ENCODE measurements around the gene CAV3.

Gene CAV3

DNA sequence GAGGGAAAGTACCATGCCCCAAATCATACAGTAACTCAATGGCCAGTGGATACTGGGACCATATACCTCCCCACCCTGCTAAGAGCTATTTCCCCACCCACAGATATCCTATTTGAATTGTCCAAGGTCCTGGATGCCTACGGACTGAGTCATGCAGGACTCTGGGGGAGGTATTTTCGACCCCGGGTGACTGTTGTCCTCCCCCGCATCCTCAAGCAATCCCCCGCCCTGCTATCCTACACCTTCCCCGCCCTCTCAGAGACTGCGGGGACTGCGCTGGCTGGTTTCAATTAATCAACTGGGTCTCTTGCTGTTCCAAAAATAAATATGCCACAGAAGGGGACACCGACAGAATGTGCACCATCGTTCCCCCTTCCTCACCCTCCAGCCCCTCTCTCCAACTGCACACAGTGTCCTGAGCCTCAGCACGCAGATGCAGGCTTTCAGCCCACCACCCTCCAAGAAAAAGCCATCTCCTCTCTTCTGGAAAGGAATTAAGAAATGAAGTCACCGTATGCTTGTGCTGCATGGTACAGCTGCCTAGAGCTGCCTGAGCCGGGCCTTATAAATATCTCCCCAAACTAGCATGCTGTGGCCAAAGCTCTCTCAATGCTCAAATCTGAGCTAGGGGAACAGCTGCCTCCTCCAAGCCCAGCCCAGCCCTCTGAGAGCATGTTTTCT is 8.1 kb downstream of the CAV3 start:
- no peaks in the 10 kb centered on the region for H3K4me1 Mint-ChIP-seq (ENCODE audit: low read depth in 2 of 2)

DNA sequence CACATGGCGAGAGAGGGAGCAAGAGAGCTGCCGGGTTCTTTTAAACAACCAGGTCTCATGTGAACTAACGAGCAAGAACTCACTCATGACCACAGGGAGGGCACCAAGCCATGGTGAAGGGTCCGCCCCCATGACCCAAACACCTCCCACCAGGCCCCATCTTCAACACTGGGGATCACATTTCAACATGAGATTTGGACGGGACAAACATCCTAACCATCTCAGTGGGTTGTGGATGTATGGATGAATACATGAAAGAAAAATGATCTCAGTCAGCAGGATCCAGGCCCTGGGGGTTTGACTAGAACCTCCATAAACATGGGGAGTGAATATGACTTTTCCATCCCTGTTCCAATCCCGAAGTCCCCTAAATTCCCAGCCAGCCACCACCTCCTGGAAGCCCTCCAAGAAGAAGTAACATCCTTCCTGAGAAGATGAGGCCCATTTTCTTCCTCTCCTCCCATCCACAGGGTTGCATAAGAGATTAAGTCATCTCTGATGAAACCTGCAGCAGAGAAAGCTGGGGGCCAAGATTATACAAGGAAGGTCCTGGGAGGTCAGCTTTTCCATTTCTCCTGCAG is 9.5 kb downstream of the CAV3 start:
- Mint-ChIP-seq H3K27ac (no peak overlapping the region), H3K9me3 (no peaks in the 10 kb centered on the region), H3K4me1 (ENCODE audit: low read depth in 2 of 2) (no peaks in the 10 kb centered on the region), H3K27me3 (peaks cover 14 to 19% of the 10 kb centered on the region in 2 donors), H3K36me3 (ENCODE audit: insufficient read depth) (no peaks in the 10 kb centered on the region), H3K4me3 (no peak overlapping the region)
- ATAC-seq (replicated peaks) (no peak), DNase-seq (no peak)

More for the DNA sequence above, 8.1 kb downstream of the CAV3 start:
- DNase-seq (no peak), ATAC-seq (replicated peaks) (no peak)
- peaks cover 14 to 25% of the 10 kb centered on the region in 2 donors for H3K27me3 Mint-ChIP-seq
- no peaks in the 10 kb centered on the region for H3K9me3 Mint-ChIP-seq
- no peak overlapping the region for H3K4me3 Mint-ChIP-seq
- no peaks in the 10 kb centered on the region for H3K36me3 Mint-ChIP-seq (ENCODE audit: insufficient read depth)
- no peak overlapping the region for H3K27ac Mint-ChIP-seq

DNA sequence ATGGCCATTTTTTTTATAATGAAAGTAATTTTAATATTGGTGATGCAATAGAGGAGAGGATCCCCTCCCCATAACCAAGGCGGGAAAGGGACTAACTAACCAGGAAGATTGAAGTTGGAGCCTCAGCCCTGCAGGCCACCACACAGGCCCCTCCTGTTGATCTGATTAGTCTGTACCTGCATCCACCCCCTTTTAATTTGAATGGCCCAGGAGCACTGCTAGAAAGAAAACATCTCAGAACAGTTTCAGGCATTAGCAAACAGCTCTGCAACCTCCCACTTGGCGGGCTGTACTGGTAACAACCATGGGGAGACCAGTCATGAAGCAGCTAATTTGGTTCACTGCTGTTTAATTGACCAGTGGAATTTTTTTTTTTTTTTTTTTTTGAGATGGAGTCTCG is 10.3 kb downstream of the CAV3 start:
- H3K27me3 Mint-ChIP-seq: peaks cover 12 to 14% of the 10 kb centered on the region in 2 donors
- H3K36me3 Mint-ChIP-seq (ENCODE audit: insufficient read depth): no peaks in the 10 kb centered on the region
- DNase-seq (no peak), ATAC-seq (replicated peaks) (no peak)
- no peaks in the 10 kb centered on the region for H3K4me1 Mint-ChIP-seq (ENCODE audit: low read depth in 2 of 2)
- H3K27ac Mint-ChIP-seq: no peak overlapping the region
- no peak overlapping the region for H3K4me3 Mint-ChIP-seq
- no peaks in the 10 kb centered on the region for H3K9me3 Mint-ChIP-seq

DNA sequence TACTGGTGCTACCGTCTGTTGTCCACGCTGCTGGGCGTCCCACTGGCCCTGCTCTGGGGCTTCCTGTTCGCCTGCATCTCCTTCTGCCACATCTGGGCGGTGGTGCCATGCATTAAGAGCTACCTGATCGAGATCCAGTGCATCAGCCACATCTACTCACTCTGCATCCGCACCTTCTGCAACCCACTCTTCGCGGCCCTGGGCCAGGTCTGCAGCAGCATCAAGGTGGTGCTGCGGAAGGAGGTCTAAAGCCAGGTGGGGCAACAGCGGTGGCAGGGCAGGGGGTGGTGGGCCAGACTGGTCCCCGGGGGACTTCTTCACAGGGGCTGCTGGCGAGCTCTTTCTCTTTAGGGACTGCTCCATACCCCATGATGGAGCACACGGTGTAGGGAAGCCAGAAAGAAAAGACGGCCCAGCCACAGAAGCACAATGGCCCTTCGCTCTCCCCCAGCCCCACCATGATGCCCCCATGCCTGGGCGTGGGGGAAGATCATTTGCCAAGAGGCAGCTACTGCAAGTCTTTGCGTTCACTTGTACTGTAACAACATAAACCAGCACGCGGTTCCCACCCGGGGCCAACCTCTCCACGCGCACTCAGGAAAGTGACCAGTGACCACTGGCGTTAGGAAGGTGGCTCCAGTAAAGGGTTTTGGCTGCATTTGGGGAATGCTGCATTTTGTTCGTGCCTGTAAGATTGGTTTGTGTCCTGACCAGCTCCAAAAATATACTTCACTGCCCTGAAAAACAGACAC is 12.2 kb downstream of the CAV3 start:
- Mint-ChIP-seq H3K27me3 (peaks cover 12 to 14% of the 10 kb centered on the region in 2 donors), H3K9me3 (no peaks in the 10 kb centered on the region)
- no peak for ATAC-seq (replicated peaks)

DNA sequence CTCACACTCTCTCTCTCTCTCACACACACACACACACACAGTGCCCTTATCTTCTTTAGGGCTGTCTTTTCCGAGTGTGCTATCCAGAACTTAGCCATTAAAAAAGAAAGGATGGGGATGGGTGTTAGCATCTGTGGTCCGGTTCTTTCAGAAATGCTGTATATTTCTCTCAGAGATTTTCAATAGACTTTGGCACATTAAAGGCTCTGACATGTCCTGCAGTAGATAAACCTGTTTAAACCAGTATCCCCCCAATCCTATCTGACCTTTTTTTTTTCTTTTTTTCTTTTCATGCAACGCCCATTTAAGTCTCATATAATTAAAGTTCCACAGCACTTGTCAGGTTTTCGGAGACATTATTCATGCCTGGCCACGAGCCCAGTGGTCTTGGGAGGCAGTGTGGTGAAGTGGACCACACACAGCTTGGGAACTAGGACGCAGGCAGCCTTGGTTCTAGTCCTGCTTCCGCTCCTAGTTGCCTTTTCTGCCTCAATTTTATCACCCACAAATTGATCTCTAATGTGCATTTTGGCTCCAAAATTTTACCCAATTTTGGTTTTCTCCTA is 13.3 kb downstream of the CAV3 start:
- Mint-ChIP-seq H3K4me3 (no peak overlapping the region), H3K36me3 (ENCODE audit: insufficient read depth) (no peaks in the 10 kb centered on the region), H3K27me3 (peaks cover 5 to 10% of the 10 kb centered on the region in 2 donors), H3K9me3 (no peaks in the 10 kb centered on the region), H3K27ac (no peak overlapping the region), H3K4me1 (ENCODE audit: low read depth in 2 of 2) (no peaks in the 10 kb centered on the region)
- ATAC-seq (replicated peaks): no peak
- no peak for DNase-seq

More for the DNA sequence above, 12.2 kb downstream of the CAV3 start:
- no peak overlapping the region for H3K4me3 Mint-ChIP-seq
- no peaks in the 10 kb centered on the region for H3K4me1 Mint-ChIP-seq (ENCODE audit: low read depth in 2 of 2)
- DNase-seq: no peak
- H3K27ac Mint-ChIP-seq: no peak overlapping the region
- no peaks in the 10 kb centered on the region for H3K36me3 Mint-ChIP-seq (ENCODE audit: insufficient read depth)

DNA sequence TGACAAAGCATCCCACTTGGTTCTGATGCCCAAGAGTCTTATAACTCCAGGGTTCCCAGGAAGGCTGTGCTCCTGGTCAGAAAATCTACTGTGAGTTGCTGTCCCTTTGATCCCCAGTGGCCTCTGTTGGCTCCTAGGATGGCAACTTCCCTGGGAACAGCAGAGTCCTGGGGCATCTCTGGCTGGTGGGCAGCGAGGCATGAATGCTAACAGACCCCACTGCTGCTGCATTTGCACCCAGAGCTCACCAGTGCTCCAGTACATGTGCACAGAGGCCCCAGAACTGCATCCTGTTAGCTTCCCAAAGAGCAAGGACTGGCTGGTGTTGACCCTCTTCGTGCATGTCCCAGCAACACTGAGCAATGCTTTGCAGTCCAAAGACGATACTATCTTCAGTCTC is 15.7 kb downstream of the CAV3 start:
- Mint-ChIP-seq H3K9me3 (no peaks in the 10 kb centered on the region), H3K27ac (no peak overlapping the region), H3K4me3 (no peak overlapping the region), H3K4me1 (ENCODE audit: low read depth in 2 of 2) (no peaks in the 10 kb centered on the region), H3K27me3 (peaks cover 0 to 6% of the 10 kb centered on the region in 2 donors), H3K36me3 (ENCODE audit: insufficient read depth) (no peaks in the 10 kb centered on the region)
- DNase-seq (no peak), ATAC-seq (replicated peaks) (no peak)

DNA sequence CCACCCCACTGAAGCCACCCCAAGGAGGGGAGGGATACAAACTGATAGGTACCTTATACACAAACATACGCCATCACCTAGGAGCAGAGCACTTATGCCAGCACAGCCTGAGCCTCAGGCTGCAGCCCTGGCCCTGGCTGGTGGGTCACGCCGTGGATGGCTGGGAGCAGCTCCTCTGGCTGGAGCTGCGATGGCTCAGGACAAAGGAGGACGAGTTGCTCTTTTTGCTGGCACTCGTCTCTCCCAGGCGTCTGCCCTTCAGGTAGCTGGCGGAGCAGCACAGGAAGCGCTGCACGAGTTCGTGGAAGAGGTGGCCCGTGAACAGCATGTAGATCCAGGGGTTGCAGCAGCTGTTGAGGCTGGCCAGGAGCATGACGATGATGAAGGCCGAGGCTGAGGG is 19.2 kb downstream of the CAV3 start:
- no peak overlapping the region for H3K4me3 Mint-ChIP-seq
- H3K4me1 Mint-ChIP-seq (ENCODE audit: low read depth in 2 of 2): no peaks in the 10 kb centered on the region
- no peak for DNase-seq
- H3K27me3 Mint-ChIP-seq: peaks cover 0 to 13% of the 10 kb centered on the region in 2 donors
- no peak overlapping the region for H3K27ac Mint-ChIP-seq
- ATAC-seq (replicated peaks): no peak
- no peaks in the 10 kb centered on the region for H3K36me3 Mint-ChIP-seq (ENCODE audit: insufficient read depth)
- no peaks in the 10 kb centered on the region for H3K9me3 Mint-ChIP-seq

DNA sequence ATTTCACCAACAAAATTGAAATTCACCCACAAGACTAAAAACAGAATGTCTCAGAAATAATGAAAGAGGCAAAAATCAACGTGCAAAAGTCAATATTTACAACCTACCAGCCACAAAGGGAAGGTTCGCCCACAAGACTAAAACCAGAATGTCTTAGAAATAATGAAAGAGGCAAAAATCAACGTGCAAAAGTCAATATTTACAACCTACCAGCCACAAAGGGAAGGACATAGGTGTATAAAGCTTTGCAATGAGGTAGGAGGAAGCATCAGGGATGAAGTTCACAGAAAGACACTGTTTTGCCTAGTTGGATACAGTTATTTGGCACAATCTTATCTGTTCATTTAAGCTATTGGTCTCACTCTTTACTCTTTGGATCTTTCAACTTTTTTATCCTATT is 21.5 kb downstream of the CAV3 start:
- H3K27me3 Mint-ChIP-seq: peaks cover 0 to 17% of the 10 kb centered on the region in 2 donors
- H3K4me1 Mint-ChIP-seq (ENCODE audit: low read depth in 2 of 2): no peaks in the 10 kb centered on the region
- no peaks in the 10 kb centered on the region for H3K36me3 Mint-ChIP-seq (ENCODE audit: insufficient read depth)
- DNase-seq: no peak
- H3K9me3 Mint-ChIP-seq: no peaks in the 10 kb centered on the region
- H3K4me3 Mint-ChIP-seq: no peak overlapping the region
- H3K27ac Mint-ChIP-seq: no peak overlapping the region
- no peak for ATAC-seq (replicated peaks)

DNA sequence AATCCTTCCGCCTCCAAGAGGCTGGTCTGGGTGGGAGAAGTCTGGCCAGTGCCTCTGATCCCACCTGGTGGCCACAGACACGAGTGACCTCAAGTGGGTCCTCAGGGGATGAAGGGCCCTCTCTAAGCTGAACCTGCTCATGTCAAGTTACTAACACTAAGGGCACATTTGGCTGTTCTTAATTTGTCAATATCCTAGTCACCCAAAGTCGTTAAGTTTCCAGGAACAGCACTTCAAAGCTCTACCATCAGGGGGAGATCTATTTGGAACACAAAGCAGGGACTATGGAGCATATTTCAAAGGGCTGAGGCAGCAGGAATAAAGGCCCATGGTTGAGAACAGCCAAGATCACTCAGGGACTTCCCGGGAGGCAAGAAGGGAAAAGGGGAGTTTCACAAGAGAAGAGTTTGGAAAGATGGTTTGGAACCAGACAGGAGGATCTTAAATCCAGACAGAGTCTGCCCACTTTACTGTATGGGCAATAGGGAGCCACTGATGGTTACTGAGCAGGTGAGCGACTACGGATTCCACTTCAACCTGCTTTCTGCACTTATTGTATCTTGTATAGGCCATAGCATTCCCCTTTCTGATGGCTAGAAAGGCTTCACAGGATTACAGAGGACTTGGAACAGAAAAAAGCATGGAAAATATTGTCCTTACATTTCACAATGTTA is 22.1 kb downstream of the CAV3 start:
- no peak overlapping the region for H3K4me3 Mint-ChIP-seq
- no peaks in the 10 kb centered on the region for H3K4me1 Mint-ChIP-seq (ENCODE audit: low read depth in 2 of 2)
- no peaks in the 10 kb centered on the region for H3K9me3 Mint-ChIP-seq
- ATAC-seq (replicated peaks) (no peak), DNase-seq (no peak)
- peaks cover 0 to 17% of the 10 kb centered on the region in 2 donors for H3K27me3 Mint-ChIP-seq
- no peak overlapping the region for H3K27ac Mint-ChIP-seq
- H3K36me3 Mint-ChIP-seq (ENCODE audit: insufficient read depth): no peaks in the 10 kb centered on the region

DNA sequence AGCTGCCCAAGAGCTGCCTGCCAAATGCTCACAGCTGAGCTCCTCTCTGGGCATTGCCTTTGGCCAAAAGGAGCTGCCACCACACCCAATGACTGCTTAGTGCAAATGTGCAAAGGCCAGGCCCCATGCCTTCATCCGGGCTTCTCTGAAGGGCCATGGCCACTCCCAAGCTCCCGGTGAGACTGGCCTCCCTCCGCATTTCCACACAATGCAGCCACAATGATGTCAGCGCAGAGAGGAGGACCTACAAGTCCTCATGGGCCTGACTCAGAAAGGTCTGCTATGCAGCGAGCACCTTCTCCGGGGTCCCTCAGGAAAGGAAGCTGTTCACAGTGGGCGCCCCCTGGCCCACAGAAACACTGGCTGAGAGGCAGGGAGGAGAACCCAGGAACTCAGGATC is 23.1 kb downstream of the CAV3 start:
- ATAC-seq (replicated peaks): no peak
- no peaks in the 10 kb centered on the region for H3K4me1 Mint-ChIP-seq (ENCODE audit: low read depth in 2 of 2)

DNA sequence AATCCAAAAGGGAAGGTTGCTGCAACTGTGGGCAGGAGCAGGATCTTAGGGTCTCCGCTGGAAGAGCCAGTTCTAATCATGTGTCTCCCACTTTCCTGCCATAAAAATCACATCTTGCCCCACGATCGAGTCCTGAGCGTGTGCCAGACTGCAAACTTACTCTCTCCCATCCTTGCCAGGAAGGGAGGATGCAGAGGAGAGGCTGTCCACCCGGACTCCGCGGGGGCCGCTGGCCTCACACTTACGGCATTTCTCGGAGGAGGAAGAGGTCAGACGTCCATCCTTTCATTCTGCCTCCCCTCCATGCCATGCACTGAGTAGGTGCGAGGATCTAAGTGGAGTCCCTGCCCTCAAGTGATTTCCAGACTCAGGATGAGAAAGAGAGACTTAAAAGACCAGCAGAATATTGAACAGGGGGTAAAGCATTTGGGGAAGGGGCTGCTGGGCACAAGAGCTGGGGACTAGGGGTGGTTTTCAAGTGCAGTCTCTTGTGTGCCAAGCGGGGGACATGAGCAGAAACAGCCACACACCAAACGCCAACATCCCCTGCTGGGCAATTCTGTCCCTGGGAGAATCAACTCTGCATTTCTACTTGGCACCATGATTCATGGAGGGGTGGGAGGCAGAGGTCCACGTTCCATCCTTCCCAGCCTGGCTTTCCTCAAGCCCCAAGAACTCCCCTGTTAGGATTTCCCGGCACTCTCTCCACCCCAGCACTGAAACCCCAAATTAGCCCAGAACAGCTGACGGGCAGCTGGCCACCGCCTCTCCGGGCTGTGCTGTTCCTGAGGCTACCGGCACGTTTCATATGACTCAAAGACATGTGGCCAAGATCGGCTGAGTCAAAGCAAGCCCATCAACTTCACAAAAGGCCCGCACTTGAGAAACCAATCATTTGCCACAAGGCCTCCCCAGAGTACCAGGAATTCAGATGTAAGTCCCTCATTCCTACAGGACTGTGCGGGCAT is 24.2 kb downstream of the CAV3 start:
- DNase-seq (no peak), ATAC-seq (replicated peaks) (no peak)
- Mint-ChIP-seq H3K27me3 (peaks cover 0 to 18% of the 10 kb centered on the region in 2 donors), H3K27ac (no peak overlapping the region), H3K4me1 (ENCODE audit: low read depth in 2 of 2) (no peaks in the 10 kb centered on the region), H3K4me3 (no peak overlapping the region), H3K36me3 (ENCODE audit: insufficient read depth) (no peaks in the 10 kb centered on the region), H3K9me3 (no peaks in the 10 kb centered on the region)

More for the DNA sequence above, 23.1 kb downstream of the CAV3 start:
- Mint-ChIP-seq H3K27ac (no peak overlapping the region), H3K27me3 (peaks cover 0 to 17% of the 10 kb centered on the region in 2 donors), H3K4me3 (no peak overlapping the region), H3K9me3 (no peaks in the 10 kb centered on the region), H3K36me3 (ENCODE audit: insufficient read depth) (no peaks in the 10 kb centered on the region)
- no peak for DNase-seq

DNA sequence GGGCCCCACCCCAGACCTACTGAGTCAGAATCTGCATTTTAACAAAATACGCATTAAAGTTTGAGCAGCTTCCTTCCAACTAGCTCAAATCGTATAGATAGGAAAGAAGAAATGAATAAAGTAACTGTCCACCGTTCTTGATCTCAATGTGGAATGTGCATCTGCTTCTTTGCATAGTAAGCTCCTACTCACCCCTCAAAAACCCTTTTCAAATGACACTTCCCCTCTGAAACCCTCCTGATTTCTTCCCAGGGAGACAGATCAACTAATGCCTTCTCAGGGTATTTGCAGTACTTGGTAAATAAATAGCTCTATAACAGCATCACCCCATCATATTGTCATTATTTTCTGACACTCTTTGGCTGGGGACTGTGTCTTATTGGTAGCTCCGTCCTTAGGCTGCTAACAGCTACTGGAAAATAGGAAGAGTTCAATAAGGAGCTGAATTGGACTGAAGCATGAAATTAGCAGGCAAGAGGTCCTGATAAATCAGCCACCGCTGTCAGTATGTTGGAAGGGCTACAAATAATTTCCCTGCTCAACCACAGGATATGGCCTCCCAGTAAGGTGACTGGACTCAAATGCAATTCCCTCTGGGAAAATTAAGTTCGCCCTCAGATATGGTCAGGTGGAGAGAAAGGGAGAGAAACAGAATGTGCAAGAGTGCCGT is 25.6 kb downstream of the CAV3 start:
- Mint-ChIP-seq H3K4me3 (no peak overlapping the region), H3K27me3 (peaks cover 0 to 22% of the 10 kb centered on the region in 2 donors), H3K27ac (no peak overlapping the region), H3K4me1 (ENCODE audit: low read depth in 2 of 2) (no peaks in the 10 kb centered on the region), H3K36me3 (ENCODE audit: insufficient read depth) (no peaks in the 10 kb centered on the region), H3K9me3 (no peaks in the 10 kb centered on the region)
- ATAC-seq (replicated peaks) (no peak), DNase-seq (no peak)
